A549 (cell line): ENCODE measurements around the gene CAND2. TPM values are rescaled to one million over a fixed set of nuclear protein-coding genes. Genes with fewer than 3 reads are reported as not detected.

Source experiments
- ATAC-seq, 2 experiments: fragments of 200-7000 bp in 1 of 2; fragments of >200 bp in 1 of 2; cut with Nextera tagmentation in 1 of 2; cut with Tn5 transposase in 1 of 2; 3 replicates each; pipeline versions ENCODE4 v1.8.0 to v1.9.1; 2018 to 2020; ENCODE audit warnings: mild to moderate bottlenecking in 1 of 2, moderate library complexity in 1 of 2
- CTCF ChIA-PET: fragments of 300-600 bp; sonication (Branson Sonifier 250); formaldehyde crosslinking; extraction: SDS; loops from one replicate; lab custom pipeline; 2021; ENCODE audit warnings: antibody characterized with exemption, inconsistent platforms; lab: Yijun Ruan, JAX
- POLR2A ChIA-PET: fragments of 350-600 bp; formaldehyde crosslinking; extraction: SDS; loops from one replicate; lab custom pipeline; 2021; ENCODE audit warnings: antibody characterized with exemption, inconsistent platforms; lab: Yijun Ruan, JAX
- DNase-seq, 2 experiments: peaks; one replicate each; pipeline versions ENCODE4 v3.0.0 to v3.0.0-alpha.2; 2011 to 2016; ENCODE audit warnings: low read depth in 1 of 2, low spot score in 1 of 2
- FAIRE-seq: peaks from 2 replicates; lab custom pipeline; 2011; peaks lifted over from hg19 to GRCh38; lab: Jason Lieb, UNC
- H3K27ac ChIP-seq, 2 experiments: fragments of >200 bp; sonication (Bioruptor Twin); formaldehyde crosslinking; 3 replicates each; pipeline ENCODE4 v1.5.1; 2016 to 2017
- H3K4me1 ChIP-seq: fragments of >200 bp; sonication (Bioruptor Twin); formaldehyde crosslinking; 3 replicates; pipeline ENCODE4 v1.6.1; 2016
- H3K4me2 ChIP-seq: fragments of >200 bp; sonication (Bioruptor Twin); formaldehyde crosslinking; 3 replicates; pipeline ENCODE4 v1.6.1; 2016
- H3K4me3 ChIP-seq: fragments of >200 bp; sonication (Bioruptor Twin); formaldehyde crosslinking; 3 replicates; pipeline ENCODE4 v1.5.1; 2016
- H3K9me3 ChIP-seq: fragments of >200 bp; sonication (Bioruptor Twin); formaldehyde crosslinking; 3 replicates; pipeline ENCODE4 v1.6.1; 2016
- ATOH8 ChIP-seq: fragments of 250-450 bp; sonication (Bioruptor Pico); IDR thresholded peaks from 2 replicates; pipeline ENCODE4 v1.5.0; 2020; ENCODE audit warnings: low read depth, mild to moderate bottlenecking, moderate library complexity
- CBX2 ChIP-seq: fragments of 200-600 bp; sonication (generic); IDR thresholded peaks from 2 replicates; pipeline ENCODE4 v1.6.1; 2016; ENCODE audit warnings: low read depth, mild to moderate bottlenecking, borderline replicate concordance
- GATA3 ChIP-seq: IDR thresholded peaks from 2 replicates; pipeline ENCODE4 v1.6.1; 2012; ENCODE audit warnings: borderline replicate concordance
- HOXB13 ChIP-seq: fragments of 250-450 bp; sonication (Bioruptor Pico); IDR thresholded peaks from 2 replicates; pipeline ENCODE4 v1.5.0; 2020; ENCODE audit warnings: low read depth, mild to moderate bottlenecking, moderate library complexity
- MYC ChIP-seq: IDR thresholded peaks from 2 replicates; pipeline ENCODE4 v1.6.1; 2012; ENCODE audit warnings: mild to moderate bottlenecking, inconsistent platforms, low read length, improper control_type of control experiment, borderline replicate concordance
- PHF8 ChIP-seq: fragments of 200-600 bp; sonication (generic); IDR thresholded peaks from 2 replicates; pipeline ENCODE4 v1.6.1; 2016; ENCODE audit warnings: low read depth, mild to moderate bottlenecking, antibody characterized with exemption, moderate library complexity, borderline replicate concordance
- WGBS: methylation state at CpG from one replicate; pipeline ENCODE4 v1.1.6; 2017; ENCODE audit errors: missing lambda C conversion rate; 5-methylcytosine and 5-hydroxymethylcytosine counted together
- polyA plus RNA-seq, 4 experiments: library from polyadenylated mRNA; depleted of rRNA in 3 of 4; stranded (reverse); fragments of >200 nt; fragmentation: RNase III in 1 of 4; extraction: RNeasy Plus Mini Kit Qiagen cat#74134 plus additional on column Dnase treatment in 1 of 4; gene quantifications; 2 replicates in 3 of 4; 3 replicates in 1 of 4; pipeline ENCODE4 v1.2.3, GENCODE V29; 2011 to 2017
- small RNA-seq, 6 experiments: library from RNA; depleted of rRNA; stranded (forward); fragments of <200 nt; gene quantifications; one replicate each; pipeline ENCODE3, GENCODE V24; 2012

The CAND2 gene
- polyA plus RNA-seq, 2 of the 4 experiments (the other 2 are of a cell fraction): 0.72 to 0.84 TPM

- DNase-seq: no peak
- H3K9me3 ChIP-seq: no peaks in the 10 kb centered on the region
- FAIRE-seq: no peak
- no peak overlapping the region for H3K4me2 ChIP-seq
- H3K27ac ChIP-seq: no peak overlapping the region
- no peak overlapping the region for H3K4me3 ChIP-seq
- POLR2A ChIA-PET: no interaction called here
- no peaks in the 10 kb centered on the region for H3K4me1 ChIP-seq
- CTCF ChIA-PET: interaction anchor here (0.5 to 2.6 kb wide), 7 partner anchors 7 to 61 kb away, joined by 3 to 18 read pairs (median 3); no protein-coding TSS in a partner anchor
- WGBS: 75% methylated on average over 15 of the region's 15 CpGs
- no peak for TF ChIP-seq PHF8
- TF ChIP-seq CBX2: no peak
- no peak for TF ChIP-seq GATA3
- TF ChIP-seq ATOH8 (CRISPR knock-in tag): no peak
- no peak for TF ChIP-seq HOXB13 (CRISPR knock-in tag)
- no peak for TF ChIP-seq MYC
- no peak; a peak in 1 of 6 replicates for ATAC-seq
Measured at GRCh38 chr3:12884186-12884680, 87.8 kb downstream of the CAND2 start.

Small RNA genes lying within 50 kb of the gene (small RNA-seq; reads per million reads assigned to genes)
- 0 reads per million in 6 experiments for gene AC034198.1

Other genes starting within 250 kb of the CAND2 start
- 34.3 and 35.3 TPM in 2 replicates for gene MKRN2, start 239.6 kb upstream of the CAND2 start, polyA plus RNA-seq (2011; rRNA removed)
- gene MKRN2, start 239.6 kb upstream of the CAND2 start, polyA plus RNA-seq (2017; fragmentation: RNase III; extraction: RNeasy Plus Mini Kit Qiagen cat#74134 plus additional on column Dnase treatment): 19.0 to 21.1 TPM (median 21.0 TPM) in 3 replicates
- 94.6 and 109 TPM in 2 replicates for gene RAF1, start 132.6 kb upstream of the CAND2 start, polyA plus RNA-seq (2011; rRNA removed)
- gene RAF1, start 132.6 kb upstream of the CAND2 start, polyA plus RNA-seq (2017; fragmentation: RNase III; extraction: RNeasy Plus Mini Kit Qiagen cat#74134 plus additional on column Dnase treatment): 54.2 to 57.0 TPM (median 56.2 TPM) in 3 replicates
- 0.13 and 0.32 TPM in 2 replicates for gene TMEM40, start 37.4 kb upstream of the CAND2 start, polyA plus RNA-seq (2011; rRNA removed)
- 0.07 to 0.42 TPM (median 0.18 TPM) in 3 replicates for gene TMEM40, start 37.4 kb upstream of the CAND2 start, polyA plus RNA-seq (2017; fragmentation: RNase III; extraction: RNeasy Plus Mini Kit Qiagen cat#74134 plus additional on column Dnase treatment)
- gene RPL32, start 44.9 kb downstream of the CAND2 start, polyA plus RNA-seq (2011; rRNA removed): 2,852 and 3,429 TPM in 2 replicates
- 2,144 to 2,316 TPM (median 2,167 TPM) in 3 replicates for gene RPL32, start 44.9 kb downstream of the CAND2 start, polyA plus RNA-seq (2017; fragmentation: RNase III; extraction: RNeasy Plus Mini Kit Qiagen cat#74134 plus additional on column Dnase treatment)